BE2C (cell line): ENCODE measurements around the gene SETD5.

Source experiments
- DNase-seq: peaks from one replicate; pipeline ENCODE4 v3.0.0-alpha.2; 2020
- H3K27me3 ChIP-seq: fragments of 250-450 bp; sonication (Bioruptor Pico); 2 replicates; pipeline ENCODE4 v1.5.1; 2020; ENCODE audit warnings: mild to moderate bottlenecking
- H3K36me3 ChIP-seq: fragments of 250-450 bp; sonication (Bioruptor Pico); 2 replicates; pipeline ENCODE4 v1.5.1; 2020; ENCODE audit warnings: mild to moderate bottlenecking
- H3K4me1 ChIP-seq: fragments of 250-450 bp; sonication (Bioruptor Pico); 2 replicates; pipeline ENCODE4 v1.5.1; 2020
- H3K4me3 ChIP-seq: 2 replicates; pipeline ENCODE4 v1.5.1; 2011; ENCODE audit warnings: low read depth, low read length
- H3K9me3 ChIP-seq: fragments of 250-450 bp; sonication (Bioruptor Pico); 2 replicates; pipeline ENCODE4 v1.5.1; 2020
- TF ChIP-seq, protein P1 (sequence below): IDR thresholded peaks from 2 replicates; pipeline ENCODE4 v1.5.1; 2012; ENCODE audit warnings: mild to moderate bottlenecking, low read depth, low read length

Gene SETD5

GRCh38 chr3:9411302-9411701, 13.9 kb downstream of the SETD5 start:
- DNase-seq, result no peak
- Histone ChIP-seq H3K9me3 (no peaks in the 10 kb centered on the region), H3K27me3 (no peaks in the 10 kb centered on the region), H3K4me1 (no peaks in the 10 kb centered on the region), H3K4me3 (no peak overlapping the region), H3K36me3 (no peaks in the 10 kb centered on the region)
- TF ChIP-seq, protein P1, sequence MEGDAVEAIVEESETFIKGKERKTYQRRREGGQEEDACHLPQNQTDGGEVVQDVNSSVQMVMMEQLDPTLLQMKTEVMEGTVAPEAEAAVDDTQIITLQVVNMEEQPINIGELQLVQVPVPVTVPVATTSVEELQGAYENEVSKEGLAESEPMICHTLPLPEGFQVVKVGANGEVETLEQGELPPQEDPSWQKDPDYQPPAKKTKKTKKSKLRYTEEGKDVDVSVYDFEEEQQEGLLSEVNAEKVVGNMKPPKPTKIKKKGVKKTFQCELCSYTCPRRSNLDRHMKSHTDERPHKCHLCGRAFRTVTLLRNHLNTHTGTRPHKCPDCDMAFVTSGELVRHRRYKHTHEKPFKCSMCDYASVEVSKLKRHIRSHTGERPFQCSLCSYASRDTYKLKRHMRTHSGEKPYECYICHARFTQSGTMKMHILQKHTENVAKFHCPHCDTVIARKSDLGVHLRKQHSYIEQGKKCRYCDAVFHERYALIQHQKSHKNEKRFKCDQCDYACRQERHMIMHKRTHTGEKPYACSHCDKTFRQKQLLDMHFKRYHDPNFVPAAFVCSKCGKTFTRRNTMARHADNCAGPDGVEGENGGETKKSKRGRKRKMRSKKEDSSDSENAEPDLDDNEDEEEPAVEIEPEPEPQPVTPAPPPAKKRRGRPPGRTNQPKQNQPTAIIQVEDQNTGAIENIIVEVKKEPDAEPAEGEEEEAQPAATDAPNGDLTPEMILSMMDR, result no peak

DNA sequence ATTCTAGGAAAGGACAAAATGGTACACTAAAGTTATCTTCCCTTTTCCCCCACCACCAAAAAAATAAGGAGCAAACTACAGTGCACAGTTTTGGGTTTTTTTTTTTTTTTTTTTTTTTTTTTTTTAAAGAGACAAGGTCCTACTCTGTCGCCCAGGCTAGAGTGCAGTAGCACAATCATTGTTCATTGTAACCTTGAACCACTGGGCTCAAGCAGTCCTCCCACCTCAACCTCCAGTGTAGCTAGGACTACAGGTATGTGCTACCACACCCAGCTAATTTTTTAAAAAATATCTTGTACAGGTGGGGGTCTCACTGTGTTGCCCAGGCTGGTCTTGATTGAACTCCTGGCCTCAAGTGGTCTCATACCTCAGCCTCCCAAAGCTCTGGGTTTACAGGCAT, 14.9 kb downstream of the SETD5 start:
- no peak overlapping the region for H3K4me3 ChIP-seq
- H3K4me1 ChIP-seq, result no peaks in the 10 kb centered on the region
- no peak for DNase-seq
- no peaks in the 10 kb centered on the region for H3K27me3 ChIP-seq
- no peaks in the 10 kb centered on the region for H3K36me3 ChIP-seq
- TF ChIP-seq, protein P1, result no peak
- no peaks in the 10 kb centered on the region for H3K9me3 ChIP-seq

DNA sequence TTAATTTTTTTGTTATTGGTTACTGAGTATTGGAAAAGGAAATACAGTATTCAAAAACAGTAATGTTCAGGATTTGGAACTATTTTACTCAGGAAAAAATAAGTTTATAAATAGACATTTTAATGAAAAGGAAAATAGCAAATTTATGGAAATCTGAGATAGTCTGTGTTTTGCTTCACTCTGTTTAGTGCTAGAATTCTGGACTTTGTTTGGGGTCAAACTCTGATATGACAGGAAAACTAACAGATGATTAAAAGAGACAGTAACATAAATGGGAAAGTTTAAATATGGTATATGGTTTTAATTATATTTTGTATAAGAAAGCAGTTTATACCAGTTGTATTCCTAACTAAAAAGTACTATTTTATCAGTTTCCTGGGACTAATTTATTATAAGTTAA, 17.4 kb downstream of the SETD5 start:
- H3K36me3 ChIP-seq, result no peaks in the 10 kb centered on the region
- H3K9me3 ChIP-seq, result no peaks in the 10 kb centered on the region
- H3K4me1 ChIP-seq, result no peaks in the 10 kb centered on the region

DNA sequence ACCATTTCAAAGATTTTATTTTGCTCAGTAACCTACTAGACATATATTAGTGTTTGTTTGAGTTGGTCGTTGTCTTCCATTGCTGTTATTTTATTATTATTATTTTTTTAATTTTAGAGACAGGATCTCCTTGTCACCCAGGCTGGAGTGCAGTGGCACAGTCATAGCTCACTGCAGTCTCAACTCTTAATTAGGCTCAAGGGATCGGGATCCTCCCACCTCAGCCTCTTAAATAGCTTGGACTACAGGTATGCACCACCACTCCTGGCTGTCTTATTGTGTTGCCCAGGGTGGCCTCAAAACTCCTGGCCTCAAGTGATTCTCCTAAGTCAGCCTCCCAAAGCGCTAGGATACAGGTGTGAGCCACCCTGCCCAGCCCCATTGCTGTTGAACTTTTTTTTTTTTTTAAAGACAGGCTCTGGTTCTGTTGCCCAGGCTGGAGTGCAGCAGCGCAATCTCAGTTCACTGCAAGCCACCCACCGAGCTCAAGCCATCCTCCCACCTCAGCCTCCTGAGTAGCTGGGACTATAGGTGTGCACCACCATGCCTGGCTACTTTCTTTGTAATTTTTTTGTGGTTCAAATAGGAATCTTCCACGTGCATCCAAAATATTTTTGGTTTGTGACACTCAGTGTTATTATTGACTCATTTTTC, 18.2 kb downstream of the SETD5 start:
- no peaks in the 10 kb centered on the region for H3K36me3 ChIP-seq

More for the DNA sequence above, 17.4 kb downstream of the SETD5 start:
- no peak for DNase-seq
- TF ChIP-seq, protein P1, result no peak
- no peak overlapping the region for H3K4me3 ChIP-seq
- no peaks in the 10 kb centered on the region for H3K27me3 ChIP-seq

DNA sequence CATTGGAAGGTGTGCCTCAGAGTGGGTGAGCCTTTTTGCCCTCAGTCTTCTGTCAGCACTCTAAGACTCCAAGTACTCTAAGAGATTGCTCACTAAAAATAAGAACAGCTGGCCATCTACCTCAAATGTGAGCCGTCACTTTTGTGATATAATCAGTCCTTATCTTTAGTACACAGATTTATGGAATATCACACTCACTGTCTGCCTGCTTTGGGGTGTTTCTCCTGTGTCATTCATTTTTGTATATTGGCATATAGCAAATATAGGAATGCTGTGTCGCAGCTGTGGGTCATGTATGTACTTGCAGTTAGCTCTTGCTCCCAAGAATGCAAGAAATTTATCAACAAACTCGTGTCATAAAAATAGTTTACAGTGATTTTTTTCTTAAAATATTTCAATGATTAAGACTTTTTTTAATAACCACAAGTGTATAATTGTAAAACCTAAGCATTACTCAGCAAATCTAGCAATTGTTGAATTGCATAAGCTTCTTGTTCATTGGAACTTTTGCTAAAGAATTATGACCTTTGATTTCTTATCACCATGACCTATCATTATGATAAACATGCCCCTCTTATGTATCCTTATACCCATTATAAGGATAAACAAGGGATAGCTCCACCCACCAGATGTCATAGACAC, 18.8 kb downstream of the SETD5 start:
- TF ChIP-seq, protein P1, result no peak

More for the DNA sequence above, 18.2 kb downstream of the SETD5 start:
- no peak for DNase-seq
- no peak overlapping the region for H3K4me3 ChIP-seq
- H3K9me3 ChIP-seq, result no peaks in the 10 kb centered on the region
- TF ChIP-seq, protein P1, result no peak
- no peaks in the 10 kb centered on the region for H3K27me3 ChIP-seq
- H3K4me1 ChIP-seq, result no peaks in the 10 kb centered on the region

GRCh38 chr3:9420850-9421549, 23.6 kb downstream of the SETD5 start:
- no peaks in the 10 kb centered on the region for H3K9me3 ChIP-seq
- no peaks in the 10 kb centered on the region for H3K27me3 ChIP-seq
- H3K36me3 ChIP-seq, result no peaks in the 10 kb centered on the region
- TF ChIP-seq, protein P1, result no peak
- H3K4me3 ChIP-seq, result no peak overlapping the region
- DNase-seq, result no peak
- peaks cover 3% of the 10 kb centered on the region for H3K4me1 ChIP-seq

More for the DNA sequence above, 18.8 kb downstream of the SETD5 start:
- DNase-seq, result no peak
- no peaks in the 10 kb centered on the region for H3K4me1 ChIP-seq
- H3K9me3 ChIP-seq, result no peaks in the 10 kb centered on the region
- no peaks in the 10 kb centered on the region for H3K27me3 ChIP-seq
- H3K36me3 ChIP-seq, result no peaks in the 10 kb centered on the region
- H3K4me3 ChIP-seq, result no peak overlapping the region
